ENCODE measurements around the gene CSTF2. TPM values are rescaled to one million over a fixed set of nuclear protein-coding genes. Genes with fewer than 3 reads are reported as not detected.

The CSTF2 gene
- total and polyA plus RNA-seq, 2 experiments from 2014 or later, result 28.3 to 35.1 TPM

GRCh38 chrX:100874325-100874724 lies 54.1 kb downstream of the CSTF2 start, which contains the start of gene NOX1:
NOX1 (minus strand) TSS chrX:100874359; CDS start chrX:100874139, 220 bp downstream.
- Histone ChIP-seq H3K27ac (no peak within 1 kb of the TSS), H3K4me1 (ENCODE audit: low read depth) (no peaks in the 10 kb centered on the region), H3K27me3 (no peaks in the 10 kb centered on the region), H3K4me3 (no peak within 1 kb of the TSS), H3K36me3 (no peaks in the 10 kb centered on the region), H3K9me3 (ENCODE audit: low read depth) (no peaks in the 10 kb centered on the region)
- TF ChIP-seq CTCF (IDR thresholded peaks at IDR 0.05; ENCODE audit: low read depth, low read length), result no peak
- DNase-seq (ENCODE audit: low read depth in 1 of 2, low spot score in 1 of 2), result no peak

- Histone ChIP-seq H3K4me1 (ENCODE audit: low read depth) (no peaks in the 10 kb centered on the region), H3K9me3 (ENCODE audit: low read depth) (no peaks in the 10 kb centered on the region), H3K27ac (no peak overlapping the region), H3K36me3 (no peaks in the 10 kb centered on the region), H3K27me3 (no peaks in the 10 kb centered on the region), H3K4me3 (no peak overlapping the region)
- no peak for DNase-seq (ENCODE audit: low read depth in 1 of 2, low spot score in 1 of 2)
- TF ChIP-seq CTCF (IDR thresholded peaks at IDR 0.05; ENCODE audit: low read depth, low read length), result no peak
These were observed 60.2 kb downstream of the CSTF2 start for GRCh38 chrX:100880368-100880767.

- Histone ChIP-seq H3K4me3 (no peak overlapping the region), H3K4me1 (ENCODE audit: low read depth) (no peaks in the 10 kb centered on the region), H3K9me3 (ENCODE audit: low read depth) (no peaks in the 10 kb centered on the region), H3K27me3 (no peaks in the 10 kb centered on the region), H3K27ac (no peak overlapping the region), H3K36me3 (no peaks in the 10 kb centered on the region)
- DNase-seq (ENCODE audit: low read depth in 1 of 2, low spot score in 1 of 2), result no peak
- TF ChIP-seq CTCF (IDR thresholded peaks at IDR 0.05; ENCODE audit: low read depth, low read length), result no peak
These were observed 63.5 kb downstream of the CSTF2 start for GRCh38 chrX:100883654-100884053.

Other genes with a start within 250 kb of the CSTF2 start
- gene TNMD, start 235.5 kb upstream of the CSTF2 start, total RNA-seq, result 0.57 and 4.1 TPM in 2 replicates
- 1.1 and 6.9 TPM in 2 replicates for gene TNMD, start 235.5 kb upstream of the CSTF2 start, polyA plus RNA-seq
- gene TSPAN6, start 183.6 kb upstream of the CSTF2 start, total RNA-seq, result 57.8 and 86.9 TPM in 2 replicates
- gene TSPAN6, start 183.6 kb upstream of the CSTF2 start, polyA plus RNA-seq, result 175 and 196 TPM in 2 replicates
- 0.03 and 0.04 TPM in 2 replicates for gene SRPX2, start 176.2 kb upstream of the CSTF2 start, total RNA-seq
- 0.30 and 1.9 TPM in 2 replicates for gene SRPX2, start 176.2 kb upstream of the CSTF2 start, polyA plus RNA-seq
- gene SYTL4, start 88.3 kb upstream of the CSTF2 start, total RNA-seq, result 17.5 and 37.5 TPM in 2 replicates
- 23.9 and 41.3 TPM in 2 replicates for gene SYTL4, start 88.3 kb upstream of the CSTF2 start, polyA plus RNA-seq
- 1.5 and 3.1 TPM in 2 replicates for gene NOX1, start 54.0 kb downstream of the CSTF2 start, total RNA-seq
- 6.4 and 6.7 TPM in 2 replicates for gene NOX1, start 54.0 kb downstream of the CSTF2 start, polyA plus RNA-seq
- gene XKRX, start 108.5 kb downstream of the CSTF2 start, total RNA-seq, result 2.4 and 3.4 TPM in 2 replicates
- gene XKRX, start 108.5 kb downstream of the CSTF2 start, polyA plus RNA-seq, result 0.89 and 1.1 TPM in 2 replicates
- gene ARL13A, start 149.3 kb downstream of the CSTF2 start, total RNA-seq, result 0.54 TPM in 1 of 2 replicates, not detected in the other
- gene ARL13A, start 149.3 kb downstream of the CSTF2 start, polyA plus RNA-seq, result not detected in 2 replicates
- gene TRMT2B, start 231.7 kb downstream of the CSTF2 start, total RNA-seq, result 14.5 and 18.7 TPM in 2 replicates
- gene TRMT2B, start 231.7 kb downstream of the CSTF2 start, polyA plus RNA-seq, result 13.7 and 14.0 TPM in 2 replicates

Data from cardiac muscle cell (in vitro differentiated cells and primary cell).